Adrenal gland (tissue), 12 donors: ENCODE results near the gene NDUFA6. TPM values are rescaled to one million over a fixed set of nuclear protein-coding genes. Genes with fewer than 3 reads are reported as not detected.
"Not testable (repeated sequence)": the region's sequence is repeated elsewhere in the genome, so short reads cannot be mapped to it uniquely, and the experiment has no call there.

Experiments used
- DNase-seq, 7 donors: peaks; one replicate each; pipeline ENCODE4 v3.0.0-alpha.2; 2019 to 2020
- H3K27ac ChIP-seq, 5 donors: fragments of 200-600 bp; sonication (generic) in 4 of 5; 1 replicate in 3 of 5; 2 replicates in 2 of 5; pipeline versions ENCODE4 v1.5.1 to v1.8.0; 2016 to 2020; ENCODE audit warnings: mild to moderate bottlenecking in 1 of 5
- H3K27me3 ChIP-seq: fragments of 200-600 bp; 2 replicates; pipeline ENCODE4 v1.8.0; 2021
- H3K36me3 ChIP-seq, 2 donors: fragments of 200-600 bp; replicated peaks in 1 of 2; 1 replicate in 1 of 2; 2 replicates in 1 of 2; pipeline versions ENCODE4 v1.5.1 to v1.8.0; 2018 to 2022
- H3K4me1 ChIP-seq, 2 donors: fragments of 200-600 bp; replicated peaks in 1 of 2; 1 replicate in 1 of 2; 2 replicates in 1 of 2; pipeline versions ENCODE4 v1.5.1 to v1.8.0; 2018 to 2021
- H3K4me3 ChIP-seq, 4 donors: fragments of 200-600 bp; sonication (generic) in 3 of 4; one replicate each; pipeline ENCODE4 v1.5.1; 2016 to 2018
- H3K9me3 ChIP-seq, 3 donors: fragments of 200-600 bp; sonication (generic) in 1 of 3; replicated peaks in 1 of 3; 1 replicate in 2 of 3; 2 replicates in 1 of 3; pipeline versions ENCODE4 v1.5.1 to v1.8.0; 2016 to 2021
- POLR2A ChIP-seq, 2 donors: fragments of 450-650 bp; IDR thresholded peaks; one replicate each; pipeline ENCODE4 v1.6.1; 2017; ENCODE audit warnings: antibody characterized with exemption in 2 of 2, mild to moderate bottlenecking in 2 of 2, moderate library complexity in 1 of 2
- WGBS, 4 donors: extraction: QIAGEN DNeasy Blood & Tissue Kit in 2 of 4; methylation state at CpG; one replicate each; pipeline versions ENCODE4 v1.1.5 to v1.1.7; 2013 to 2017; 5-methylcytosine and 5-hydroxymethylcytosine counted together
- intact Hi-C, 2 donors: fragments of 100-400 bp; cut with DNase I; formaldehyde crosslinking; loops; one replicate each; pipeline versions ENCODE4 v1.14.1 to v1.15.0; 2022 to 2023
- polyA plus RNA-seq, 3 donors: library from polyadenylated mRNA; stranded (reverse); fragments of 200-250 nt in 2 of 3; fragments of 350-450 nt in 1 of 3; fragmentation: Illumina TruSeq in 1 of 3; extraction: RNeasy Lipid Tissue Mini Kit (QIAGEN cat#74804) in 1 of 3; gene quantifications; one replicate each; pipeline ENCODE4 v1.2.3, GENCODE V29; 2013 to 2014
- total RNA-seq, 9 donors: library from RNA; depleted of rRNA in 4 of 9; stranded (reverse); fragments of >200 nt in 4 of 9; fragments of 120-200 nt in 1 of 9; fragmentation: NEBNext Ultra II Directional in 1 of 9; extraction: Animal tissue kit (Norgen Biotek cat#: 25700) in 1 of 9; gene quantifications; one replicate each; pipeline versions ENCODE4 v1.1.0 to v1.2.4, GENCODE V29; 2013 to 2023
- TF ChIP-seq, protein P1 (sequence below), 6 experiments: fragments of 450-650 bp in 4 of 6; fragments of 200-600 bp in 2 of 6; sonication (generic) in 1 of 6; IDR thresholded peaks; 1 replicate in 5 of 6; 2 replicates in 1 of 6; pipeline versions ENCODE4 v1.5.1 to v1.8.0; 2016 to 2021; ENCODE audit warnings: antibody characterized with exemption in 6 of 6, mild to moderate bottlenecking in 2 of 6, moderate library complexity in 1 of 6
- donor health status: healthy with polysubstance abuse.
- donor health status: Bipolar disorder and iron deficiency.
- donor health status: DM: yes; HTN: yes; CAD: no.
- donor health status: DM: no; HTN: no; CAD: no.
- donor health status: DM: no; HTN: no; CAD: no.
- donor health status: DM: yes; HTN: yes; CAD: no.

Gene NDUFA6
- total and polyA plus RNA-seq, 12 donors, result 57.0 to 372 (median 88.7) TPM

DNA sequence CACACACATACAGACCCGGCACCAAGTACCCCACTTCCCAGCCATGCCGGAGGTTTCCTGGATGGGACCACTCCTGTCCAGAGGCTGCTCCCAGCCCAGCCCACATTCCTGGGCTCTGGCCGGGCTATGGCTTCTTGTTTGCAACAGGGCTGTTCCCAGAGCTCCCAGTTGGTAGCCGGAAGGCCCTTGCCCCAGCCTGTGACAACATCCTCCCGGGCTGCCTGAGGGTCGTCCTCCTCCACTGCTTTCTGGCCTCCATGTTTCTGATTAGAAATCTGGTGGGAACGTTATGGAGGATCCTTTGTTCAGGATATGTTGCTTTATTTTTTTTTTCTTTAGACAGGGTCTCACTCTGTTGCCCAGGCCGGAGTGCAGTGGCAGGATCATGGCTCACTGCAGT, 41.0 kb upstream of the NDUFA6 start:
- Histone ChIP-seq H3K27me3 (no peaks in the 10 kb centered on the region), H3K36me3 (no peaks in the 10 kb centered on the region), H3K27ac (no peak overlapping the region), H3K4me3 (no peak overlapping the region), H3K9me3 (no peaks in the 10 kb centered on the region), H3K4me1 (no peaks in the 10 kb centered on the region)
- DNase-seq, result no peak
- TF ChIP-seq POLR2A (IDR thresholded peaks at IDR 0.05), result no peak
- TF ChIP-seq, protein P1, sequence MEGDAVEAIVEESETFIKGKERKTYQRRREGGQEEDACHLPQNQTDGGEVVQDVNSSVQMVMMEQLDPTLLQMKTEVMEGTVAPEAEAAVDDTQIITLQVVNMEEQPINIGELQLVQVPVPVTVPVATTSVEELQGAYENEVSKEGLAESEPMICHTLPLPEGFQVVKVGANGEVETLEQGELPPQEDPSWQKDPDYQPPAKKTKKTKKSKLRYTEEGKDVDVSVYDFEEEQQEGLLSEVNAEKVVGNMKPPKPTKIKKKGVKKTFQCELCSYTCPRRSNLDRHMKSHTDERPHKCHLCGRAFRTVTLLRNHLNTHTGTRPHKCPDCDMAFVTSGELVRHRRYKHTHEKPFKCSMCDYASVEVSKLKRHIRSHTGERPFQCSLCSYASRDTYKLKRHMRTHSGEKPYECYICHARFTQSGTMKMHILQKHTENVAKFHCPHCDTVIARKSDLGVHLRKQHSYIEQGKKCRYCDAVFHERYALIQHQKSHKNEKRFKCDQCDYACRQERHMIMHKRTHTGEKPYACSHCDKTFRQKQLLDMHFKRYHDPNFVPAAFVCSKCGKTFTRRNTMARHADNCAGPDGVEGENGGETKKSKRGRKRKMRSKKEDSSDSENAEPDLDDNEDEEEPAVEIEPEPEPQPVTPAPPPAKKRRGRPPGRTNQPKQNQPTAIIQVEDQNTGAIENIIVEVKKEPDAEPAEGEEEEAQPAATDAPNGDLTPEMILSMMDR (IDR thresholded peaks at IDR 0.05), result no peak
- WGBS, 4 donors, result 72 to 74% (median 72%) methylated on average over 7 to 8 of the region's 8 CpGs
- intact Hi-C loops, result no loop called here

DNA sequence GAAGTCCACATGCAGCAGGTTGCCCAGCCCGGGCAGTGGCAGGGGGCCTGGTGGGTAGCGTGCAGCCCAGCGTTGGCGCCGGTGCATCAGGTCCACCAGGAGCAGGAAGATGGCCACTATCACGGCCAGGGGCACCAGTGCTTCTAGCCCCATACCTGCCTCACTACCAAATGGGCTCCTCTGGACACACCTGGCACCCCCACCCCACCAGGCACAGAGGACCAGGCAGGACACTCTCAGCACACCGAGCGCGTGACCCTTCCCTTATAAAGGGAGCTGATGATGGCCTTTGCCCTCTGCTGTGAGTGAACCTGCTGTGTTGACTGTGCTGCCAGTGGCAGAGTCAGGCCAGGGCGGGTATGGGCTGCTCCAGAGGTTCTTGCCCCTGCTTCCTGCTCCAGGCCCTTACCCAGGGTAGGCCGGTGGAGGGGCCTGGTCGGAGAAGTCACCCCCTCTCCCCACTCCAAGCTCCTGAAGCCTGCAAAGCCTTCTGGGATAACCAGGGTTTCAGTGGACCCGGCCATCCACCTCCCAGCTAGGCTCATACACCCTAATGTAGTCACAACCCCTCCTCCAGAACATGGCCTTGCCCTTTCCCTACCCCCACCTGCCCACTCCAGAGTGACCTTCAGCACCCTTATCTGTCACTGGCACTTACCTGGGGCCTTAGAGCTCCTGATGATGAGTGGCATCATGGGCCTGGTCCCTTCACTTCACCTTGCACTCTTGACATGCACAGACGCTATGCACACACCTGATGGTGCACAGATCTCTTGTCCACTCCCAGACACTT, 40.3 kb upstream of the NDUFA6 start, which contains the start of gene CYP2D6:
CYP2D6 (minus strand) TSS at position 172 of the 793 bp plus-strand sequence; CDS start at position 153, 19 bp downstream.
- H3K9me3 ChIP-seq, H3K36me3 ChIP-seq, intact Hi-C loops, DNase-seq, H3K27ac ChIP-seq, H3K4me1 ChIP-seq, H3K4me3 ChIP-seq, H3K27me3 ChIP-seq: not testable (repeated sequence)
- 82 to 94% (median 85%) methylated on average over 7 to 13 of the region's 14 CpGs for WGBS, 4 donors

DNA sequence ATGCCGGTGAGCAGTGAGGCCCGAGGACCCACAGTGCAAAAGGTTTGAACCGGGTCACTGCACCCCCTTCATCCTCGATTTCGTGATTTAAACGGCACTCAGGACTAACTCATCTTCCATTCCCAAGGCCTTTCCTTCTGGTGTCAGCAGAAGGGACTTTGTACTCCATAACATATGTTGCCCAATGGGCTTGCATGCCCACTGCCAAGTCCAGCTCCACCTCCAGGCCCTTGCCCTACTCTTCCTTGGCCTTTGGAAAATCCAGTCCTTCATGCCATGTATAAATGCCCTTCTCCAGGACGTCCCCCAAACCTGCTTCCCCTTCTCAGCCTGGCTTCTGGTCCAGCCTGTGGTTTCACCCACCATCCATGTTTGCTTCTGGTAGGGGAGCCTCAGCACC, 39.6 kb upstream of the NDUFA6 start:
- H3K27ac ChIP-seq, intact Hi-C loops, DNase-seq, H3K4me3 ChIP-seq, H3K9me3 ChIP-seq, H3K4me1 ChIP-seq, H3K27me3 ChIP-seq, H3K36me3 ChIP-seq: not testable (repeated sequence)
- WGBS, 4 donors, result 0 to 36% (median 13%) methylated on average over 1 of the region's 7 CpGs

DNA sequence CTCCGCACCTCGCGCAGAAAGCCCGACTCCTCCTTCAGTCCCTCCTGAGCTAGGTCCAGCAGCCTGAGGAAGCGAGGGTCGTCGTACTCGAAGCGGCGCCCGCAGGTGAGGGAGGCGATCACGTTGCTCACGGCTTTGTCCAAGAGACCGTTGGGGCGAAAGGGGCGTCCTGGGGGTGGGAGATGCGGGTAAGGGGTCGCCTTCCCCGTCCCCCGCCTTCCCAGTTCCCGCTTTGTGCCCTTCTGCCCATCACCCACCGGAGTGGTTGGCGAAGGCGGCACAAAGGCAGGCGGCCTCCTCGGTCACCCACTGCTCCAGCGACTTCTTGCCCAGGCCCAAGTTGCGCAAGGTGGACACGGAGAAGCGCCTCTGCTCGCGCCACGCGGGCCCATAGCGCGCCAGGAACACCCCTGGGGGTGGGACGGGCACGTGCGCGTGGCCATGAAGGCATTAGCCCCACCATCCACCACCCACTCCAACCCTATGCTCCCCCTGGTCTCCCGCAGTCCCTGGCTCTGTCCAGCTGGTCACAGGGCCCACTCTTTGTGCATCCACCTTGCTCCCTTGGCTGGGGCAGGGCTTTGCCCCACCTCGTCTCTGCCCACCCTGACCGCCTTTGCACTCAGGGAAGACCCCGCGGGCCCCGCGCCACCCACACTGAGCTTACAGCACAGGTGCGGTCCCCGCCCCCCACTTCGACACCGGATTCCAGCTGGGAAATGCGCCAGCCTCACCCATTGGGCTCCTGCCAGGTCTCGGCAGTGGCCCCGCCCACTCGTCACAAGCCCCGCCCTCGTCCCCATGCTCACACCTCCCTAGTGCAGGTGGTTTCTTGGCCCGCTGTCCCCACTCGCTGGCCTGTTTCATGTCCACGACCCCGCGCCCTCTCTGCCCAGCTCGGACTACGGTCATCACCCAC, 38.5 kb upstream of the NDUFA6 start:
- H3K4me3 ChIP-seq, H3K27ac ChIP-seq, intact Hi-C loops, H3K4me1 ChIP-seq, H3K27me3 ChIP-seq, H3K36me3 ChIP-seq, H3K9me3 ChIP-seq, DNase-seq: not testable (repeated sequence)
- WGBS, 4 donors, result 64 to 82% (median 68%) methylated on average over 36 to 65 of the region's 65 CpGs

DNA sequence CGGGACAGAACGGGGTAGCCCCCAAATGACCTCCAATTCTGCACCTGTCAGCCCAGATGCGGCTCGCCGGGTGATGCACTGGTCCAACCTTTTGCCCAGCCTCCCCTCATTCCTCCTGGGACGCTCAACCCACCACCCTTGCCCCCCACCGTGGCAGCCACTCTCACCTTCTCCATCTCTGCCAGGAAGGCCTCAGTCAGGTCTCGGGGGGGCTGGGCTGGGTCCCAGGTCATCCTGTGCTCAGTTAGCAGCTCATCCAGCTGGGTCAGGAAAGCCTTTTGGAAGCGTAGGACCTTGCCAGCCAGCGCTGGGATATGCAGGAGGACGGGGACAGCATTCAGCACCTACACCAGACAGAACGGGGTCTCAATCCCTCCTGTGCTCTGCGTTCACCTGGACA, 37.4 kb upstream of the NDUFA6 start:
- H3K27ac ChIP-seq, H3K36me3 ChIP-seq, H3K9me3 ChIP-seq, DNase-seq, intact Hi-C loops, H3K4me1 ChIP-seq, H3K27me3 ChIP-seq, H3K4me3 ChIP-seq: not testable (repeated sequence)
- WGBS, 4 donors, result 60 to 89% (median 86%) methylated on average over 2 to 13 of the region's 13 CpGs

DNA sequence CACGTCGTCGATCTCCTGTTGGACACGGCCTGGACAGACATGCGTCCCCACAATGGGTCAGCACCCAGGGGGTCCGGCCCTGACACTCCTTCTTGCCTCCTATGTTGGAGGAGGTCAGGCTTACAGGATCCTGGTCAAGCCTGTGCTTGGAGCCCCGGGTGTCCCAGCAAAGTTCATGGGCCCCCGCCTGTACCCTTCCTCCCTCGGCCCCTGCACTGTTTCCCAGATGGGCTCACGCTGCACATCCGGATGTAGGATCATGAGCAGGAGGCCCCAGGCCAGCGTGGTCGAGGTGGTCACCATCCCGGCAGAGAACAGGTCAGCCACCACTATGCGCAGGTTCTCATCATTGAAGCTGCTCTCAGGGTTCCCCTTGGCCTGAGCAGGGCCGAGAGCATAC, 37.0 kb upstream of the NDUFA6 start:
- H3K4me1 ChIP-seq, result no peaks in the 10 kb centered on the region
- no peak overlapping the region for H3K27ac ChIP-seq
- DNase-seq, result no peak
- 88 to 98% (median 88%) methylated on average over 9 to 16 of the region's 16 CpGs; no CpG with 5 or more reads in 1 of the 4 donors for whole genome bisulfite sequencing, 4 donors
- no peaks in the 10 kb centered on the region for H3K36me3 ChIP-seq
- H3K27me3 ChIP-seq, result no peaks in the 10 kb centered on the region
- intact Hi-C loops, result no loop called here
- H3K9me3 ChIP-seq, result no peaks in the 10 kb centered on the region
- H3K4me3 ChIP-seq, result no peak overlapping the region
- no peak for TF ChIP-seq POLR2A (IDR thresholded peaks at IDR 0.05)
- TF ChIP-seq, protein P1 (IDR thresholded peaks at IDR 0.05), result no peak

DNA sequence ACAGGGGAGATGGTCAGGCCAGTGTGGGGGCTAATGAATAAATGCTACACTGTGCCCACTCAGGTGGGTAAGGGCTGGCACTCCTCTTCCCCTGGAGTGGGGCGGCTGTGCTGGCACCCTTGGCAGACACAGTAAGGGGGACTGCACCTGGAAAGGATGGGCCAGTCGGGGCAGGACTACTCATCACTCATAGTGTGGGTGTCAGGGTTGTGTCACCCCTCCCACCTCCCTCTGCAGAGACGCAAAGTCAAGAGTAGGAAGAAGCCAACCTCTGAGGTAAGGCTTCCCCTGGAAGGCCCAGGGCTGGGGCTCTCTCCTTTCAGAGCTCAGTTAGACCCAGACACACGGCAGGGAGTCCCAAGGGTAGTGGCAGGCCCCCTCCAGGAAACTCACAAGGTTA, 33.0 kb upstream of the NDUFA6 start:
- H3K27ac ChIP-seq, H3K4me3 ChIP-seq, intact Hi-C loops, H3K36me3 ChIP-seq, DNase-seq, H3K27me3 ChIP-seq, H3K9me3 ChIP-seq, H3K4me1 ChIP-seq: not testable (repeated sequence)
- WGBS, 4 donors, result no CpG with 5 or more reads among the region's 4 CpGs

DNA sequence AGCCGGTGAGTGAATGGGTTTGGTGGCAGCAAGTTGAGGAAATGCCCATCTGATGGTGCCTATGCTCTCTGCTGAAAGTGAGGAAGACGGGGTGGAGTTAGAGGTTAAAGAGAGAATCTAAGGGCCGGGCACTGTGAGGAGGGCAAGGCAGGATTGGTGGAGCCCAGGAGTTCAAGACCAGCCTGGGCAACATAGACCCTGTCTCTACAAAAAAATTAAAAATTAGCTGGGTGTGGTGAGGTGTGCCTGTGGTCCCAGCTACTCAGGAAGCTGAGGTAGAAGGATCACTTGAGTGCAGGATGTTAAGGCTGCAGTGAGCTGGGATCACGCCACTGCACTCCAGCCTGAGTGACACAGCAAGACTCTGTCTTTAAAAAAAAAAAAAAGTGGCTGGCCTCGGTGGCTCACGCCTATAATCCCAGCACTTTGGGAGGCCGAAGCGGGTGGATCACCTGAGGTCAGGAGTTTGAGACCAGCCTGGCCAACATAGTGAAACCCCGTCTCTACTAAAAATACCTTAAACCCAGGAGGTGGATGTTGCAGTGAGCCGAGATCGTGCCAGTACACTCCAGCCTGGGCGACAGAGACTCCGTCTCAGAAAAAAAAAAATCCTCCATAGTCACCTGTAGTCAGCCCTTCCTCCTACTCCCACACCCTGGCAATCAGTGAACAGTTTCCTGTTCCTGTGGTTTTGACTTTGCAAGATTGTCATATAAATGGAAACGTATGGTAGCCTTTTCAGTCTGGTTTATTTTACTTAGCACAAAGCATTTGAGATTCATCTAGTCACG, 29.9 kb upstream of the NDUFA6 start:
- WGBS, 4 donors, result 70 to 90% (median 73%) methylated on average over 15 of the region's 15 CpGs

More for the DNA sequence above, 29.9 kb upstream of the NDUFA6 start:
- DNase-seq, H3K9me3 ChIP-seq, H3K27ac ChIP-seq, intact Hi-C loops, H3K27me3 ChIP-seq, H3K4me1 ChIP-seq, H3K4me3 ChIP-seq, H3K36me3 ChIP-seq: not testable (repeated sequence)
